ENCODE data around the gene PPM1N. TPM values are rescaled to one million over a fixed set of nuclear protein-coding genes. Genes with fewer than 3 reads are reported as not detected.

PPM1N gene
- total RNA-seq, 1 experiment from 2014 or later: 2.5 TPM

GRCh38 chr19:45460807-45461347, 37.4 kb upstream of the PPM1N start:
- TF ChIP-seq CTCF (conservative IDR thresholded peaks at IDR 0.05; ENCODE audit: low read depth, low read length) (no peak), EZH2 (IDR thresholded peaks at IDR 0.05; ENCODE audit: low read length, unreplicated experiment) (no peak), EZH2phosphoT487 (IDR thresholded peaks at IDR 0.05; ENCODE audit: borderline replicate concordance, low read length) (no peak)
- H3K79me2 ChIP-seq (ENCODE audit: low read length): no peaks in the 10 kb centered on the region
- no peaks in the 10 kb centered on the region for H3K9me2 ChIP-seq (replicated peaks; ENCODE audit: low read length)
- no peaks in the 10 kb centered on the region for H3K27me3 ChIP-seq (ENCODE audit: low read length)
- DNase-seq (no peak), ATAC-seq (no peak)
- H3K36me3 ChIP-seq (ENCODE audit: low read depth, low read length): no peaks in the 10 kb centered on the region
- no peak overlapping the region for H3K4me3 ChIP-seq (ENCODE audit: low read length)
- intact Hi-C loops (cut with micrococcal nuclease): no loop called here
- no peak overlapping the region for H3K27ac ChIP-seq (ENCODE audit: low read length)
- no peak overlapping the region for H3K4me2 ChIP-seq (ENCODE audit: low read length)
- no peak overlapping the region for H2AFZ ChIP-seq (ENCODE audit: low read length)
- no peaks in the 10 kb centered on the region for H4K20me1 ChIP-seq (ENCODE audit: low read length)
- H3K9ac ChIP-seq (ENCODE audit: low read length): no peak overlapping the region
- no peaks in the 10 kb centered on the region for H3F3A ChIP-seq (ENCODE audit: low read length, unreplicated experiment)
- H3K4me1 ChIP-seq (ENCODE audit: insufficient read depth, low read length): peaks cover 8% of the 10 kb centered on the region
- no peaks in the 10 kb centered on the region for H3K9me3 ChIP-seq (ENCODE audit: low read length)
- POLR2A ChIA-PET (ENCODE audit: unreplicated experiment): no interaction called here
- no TSS peak for BruUV-seq (replicated peaks)
- CTCF ChIA-PET: no interaction called here

GRCh38 chr19:45462174-45462573, 36.1 kb upstream of the PPM1N start:
- POLR2A ChIA-PET (ENCODE audit: unreplicated experiment): no interaction called here
- no peaks in the 10 kb centered on the region for H3F3A ChIP-seq (ENCODE audit: low read length, unreplicated experiment)
- CTCF ChIA-PET: no interaction called here
- no peak overlapping the region for H3K9ac ChIP-seq (ENCODE audit: low read length)
- H3K27me3 ChIP-seq (ENCODE audit: low read length): no peaks in the 10 kb centered on the region
- no peaks in the 10 kb centered on the region for H3K4me1 ChIP-seq (ENCODE audit: insufficient read depth, low read length)
- no peak overlapping the region for H3K27ac ChIP-seq (ENCODE audit: low read length)
- no peaks in the 10 kb centered on the region for H3K36me3 ChIP-seq (ENCODE audit: low read depth, low read length)
- DNase-seq (no peak), ATAC-seq (no peak)
- intact Hi-C loops (cut with micrococcal nuclease): no loop called here
- no peak overlapping the region for H3K4me2 ChIP-seq (ENCODE audit: low read length)
- no peak overlapping the region for H2AFZ ChIP-seq (ENCODE audit: low read length)
- H3K79me2 ChIP-seq (ENCODE audit: low read length): no peaks in the 10 kb centered on the region
- no peaks in the 10 kb centered on the region for H3K9me2 ChIP-seq (replicated peaks; ENCODE audit: low read length)
- H3K9me3 ChIP-seq (ENCODE audit: low read length): no peaks in the 10 kb centered on the region
- no peaks in the 10 kb centered on the region for H4K20me1 ChIP-seq (ENCODE audit: low read length)
- no TSS peak for BruUV-seq (replicated peaks)
- H3K4me3 ChIP-seq (ENCODE audit: low read length): no peak overlapping the region
- TF ChIP-seq EZH2 (IDR thresholded peaks at IDR 0.05; ENCODE audit: low read length, unreplicated experiment) (no peak), CTCF (conservative IDR thresholded peaks at IDR 0.05; ENCODE audit: low read depth, low read length) (no peak), EZH2phosphoT487 (IDR thresholded peaks at IDR 0.05; ENCODE audit: borderline replicate concordance, low read length) (no peak)

GRCh38 chr19:45463241-45463640, 35.0 kb upstream of the PPM1N start:
- Histone ChIP-seq H3F3A (ENCODE audit: low read length, unreplicated experiment) (no peaks in the 10 kb centered on the region), H3K4me2 (ENCODE audit: low read length) (no peak overlapping the region), H2AFZ (ENCODE audit: low read length) (no peak overlapping the region), H3K9me3 (ENCODE audit: low read length) (no peaks in the 10 kb centered on the region), H3K79me2 (ENCODE audit: low read length) (peaks cover 4% of the 10 kb centered on the region), H3K9ac (ENCODE audit: low read length) (no peak overlapping the region), H4K20me1 (ENCODE audit: low read length) (peaks cover 3% of the 10 kb centered on the region), H3K9me2 (replicated peaks; ENCODE audit: low read length) (no peaks in the 10 kb centered on the region), H3K27me3 (ENCODE audit: low read length) (no peaks in the 10 kb centered on the region), H3K27ac (ENCODE audit: low read length) (no peak overlapping the region), H3K4me1 (ENCODE audit: insufficient read depth, low read length) (no peaks in the 10 kb centered on the region), H3K36me3 (ENCODE audit: low read depth, low read length) (no peaks in the 10 kb centered on the region), H3K4me3 (ENCODE audit: low read length) (no peak overlapping the region)
- CTCF ChIA-PET: no interaction called here
- no TSS peak for BruUV-seq (replicated peaks)
- ATAC-seq: no peak
- POLR2A ChIA-PET (ENCODE audit: unreplicated experiment): no interaction called here
- intact Hi-C loops (cut with micrococcal nuclease): no loop called here
- no peak for DNase-seq
- no peak for TF ChIP-seq EZH2 (IDR thresholded peaks at IDR 0.05; ENCODE audit: low read length, unreplicated experiment)

All from PC-3 (cell line).